Suprapubic skin (tissue), 3 donors: ENCODE measurements around the gene STX8.

ENCODE experiments used
- CTCF ChIP-seq, 2 donors: fragments of 200-600 bp in 1 of 2; fragments of 450-650 bp in 1 of 2; sonication (generic) in 1 of 2; IDR thresholded peaks; one replicate each; pipeline ENCODE4 v1.5.1; 2016 to 2019; ENCODE audit warnings: antibody characterized with exemption in 2 of 2, mild to moderate bottlenecking in 1 of 2, moderate library complexity in 1 of 2
- EP300 ChIP-seq: sonication (generic); formaldehyde crosslinking; IDR thresholded peaks from one replicate; pipeline ENCODE4 v1.6.1; 2017; ENCODE audit warnings: antibody characterized with exemption
- POLR2A ChIP-seq, 2 donors: fragments of 450-650 bp; IDR thresholded peaks; one replicate each; pipeline ENCODE4 v1.6.1; 2017; ENCODE audit warnings: antibody characterized with exemption in 2 of 2, mild to moderate bottlenecking in 2 of 2, moderate library complexity in 2 of 2

GRCh38 chr17:9479964-9480363 is 95.7 kb downstream of the STX8 start:
- TF ChIP-seq EP300 (no peak), POLR2A (IDR thresholded peaks at IDR 0.05) (no peak), CTCF (IDR thresholded peaks at IDR 0.05) (no peak)
